Right lobe of liver (tissue), 4 donors: Measurements from ENCODE around the gene NDUFA8.

Source experiments
- POLR2A ChIP-seq: fragments of 450-650 bp; IDR thresholded peaks from one replicate; pipeline ENCODE4 v1.6.1; 2017; ENCODE audit warnings: antibody characterized with exemption, mild to moderate bottlenecking
- TF ChIP-seq, protein P1 (sequence below), 4 donors: fragments of 200-600 bp in 3 of 4; fragments of 450-650 bp in 1 of 4; IDR thresholded peaks; one replicate each; pipeline versions ENCODE4 v1.5.1 to v1.8.0; 2016 to 2022; ENCODE audit warnings: antibody characterized with exemption in 4 of 4, mild to moderate bottlenecking in 2 of 4
- donor health status: DM: no; HTN: no; CAD: no.
- donor health status: DM: no; HTN: no; CAD: no.
- donor health status: DM: no; HTN: yes; CAD: no.

DNA sequence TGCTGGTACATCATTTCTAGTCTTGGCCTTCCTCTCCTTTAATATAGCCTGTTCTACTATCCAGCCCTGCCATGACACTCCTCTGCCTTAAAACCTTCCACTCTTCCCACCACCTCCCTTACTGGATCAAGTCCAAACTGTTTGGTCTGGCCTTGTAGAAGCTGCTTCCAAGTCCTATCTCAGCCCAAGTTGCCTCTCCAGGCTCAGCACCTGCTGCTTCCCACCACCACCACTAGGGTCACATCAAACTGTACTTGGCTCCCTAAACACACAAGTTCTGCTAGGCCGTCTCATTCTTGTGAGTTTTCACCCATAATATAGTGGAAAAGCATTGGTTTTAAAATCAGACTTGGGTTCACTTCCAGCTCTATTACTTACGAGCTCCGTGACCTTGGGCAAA is 1.4 kb downstream of the NDUFA8 start:
- TF ChIP-seq, protein P1, sequence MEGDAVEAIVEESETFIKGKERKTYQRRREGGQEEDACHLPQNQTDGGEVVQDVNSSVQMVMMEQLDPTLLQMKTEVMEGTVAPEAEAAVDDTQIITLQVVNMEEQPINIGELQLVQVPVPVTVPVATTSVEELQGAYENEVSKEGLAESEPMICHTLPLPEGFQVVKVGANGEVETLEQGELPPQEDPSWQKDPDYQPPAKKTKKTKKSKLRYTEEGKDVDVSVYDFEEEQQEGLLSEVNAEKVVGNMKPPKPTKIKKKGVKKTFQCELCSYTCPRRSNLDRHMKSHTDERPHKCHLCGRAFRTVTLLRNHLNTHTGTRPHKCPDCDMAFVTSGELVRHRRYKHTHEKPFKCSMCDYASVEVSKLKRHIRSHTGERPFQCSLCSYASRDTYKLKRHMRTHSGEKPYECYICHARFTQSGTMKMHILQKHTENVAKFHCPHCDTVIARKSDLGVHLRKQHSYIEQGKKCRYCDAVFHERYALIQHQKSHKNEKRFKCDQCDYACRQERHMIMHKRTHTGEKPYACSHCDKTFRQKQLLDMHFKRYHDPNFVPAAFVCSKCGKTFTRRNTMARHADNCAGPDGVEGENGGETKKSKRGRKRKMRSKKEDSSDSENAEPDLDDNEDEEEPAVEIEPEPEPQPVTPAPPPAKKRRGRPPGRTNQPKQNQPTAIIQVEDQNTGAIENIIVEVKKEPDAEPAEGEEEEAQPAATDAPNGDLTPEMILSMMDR (IDR thresholded peaks at IDR 0.05) = peak; percentile 10 to 32 (median 21)
- TF ChIP-seq POLR2A = no peak
